HG02981 (cell line): ENCODE data around the gene LSAMP.
"Not testable (repeated sequence)": the region's sequence is repeated elsewhere in the genome, so short reads cannot be mapped to it uniquely, and the experiment has no call there.

ENCODE experiments used
- ATAC-seq: cut with Tn5 transposase; IDR thresholded peaks from one replicate; pipeline ENCODE4 v1.9.1; 2021; ENCODE audit warnings: mild to moderate bottlenecking, moderate library complexity; ENCODE audit not compliant: unreplicated experiment

The LSAMP gene

GRCh38 chr3:115857518-115858136 is 587.7 kb downstream of the LSAMP start:
- no peak for ATAC-seq

- no peak for ATAC-seq
Measured at GRCh38 chr3:115855911-115856310, 589.4 kb downstream of the LSAMP start.

- ATAC-seq, result no peak
Measured at GRCh38 chr3:115853104-115853503, 592.2 kb downstream of the LSAMP start.

GRCh38 chr3:115852278-115852677 is 593.0 kb downstream of the LSAMP start:
- ATAC-seq, result no peak

DNA sequence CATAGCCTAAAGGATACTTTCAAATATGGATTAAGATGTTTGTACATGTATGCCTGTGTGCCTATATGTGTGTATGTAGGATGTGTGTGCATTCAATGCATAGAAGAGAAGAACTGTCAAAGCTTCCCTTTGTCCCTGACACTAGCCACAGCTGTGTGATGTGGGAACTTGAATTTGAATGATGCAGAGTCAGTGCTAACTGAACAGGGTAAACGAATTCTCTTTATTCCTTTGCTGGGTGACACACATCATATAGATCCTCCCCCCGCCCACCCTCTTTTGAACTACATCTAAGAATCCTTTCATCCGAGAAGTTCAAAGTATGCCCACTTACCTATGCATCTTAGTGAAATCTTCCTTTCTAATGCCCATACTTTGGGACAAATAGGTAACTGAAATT is 593.7 kb downstream of the LSAMP start:
- ATAC-seq, result no peak

- ATAC-seq, result no peak
Measured at GRCh38 chr3:115848641-115849040, 596.6 kb downstream of the LSAMP start.

DNA sequence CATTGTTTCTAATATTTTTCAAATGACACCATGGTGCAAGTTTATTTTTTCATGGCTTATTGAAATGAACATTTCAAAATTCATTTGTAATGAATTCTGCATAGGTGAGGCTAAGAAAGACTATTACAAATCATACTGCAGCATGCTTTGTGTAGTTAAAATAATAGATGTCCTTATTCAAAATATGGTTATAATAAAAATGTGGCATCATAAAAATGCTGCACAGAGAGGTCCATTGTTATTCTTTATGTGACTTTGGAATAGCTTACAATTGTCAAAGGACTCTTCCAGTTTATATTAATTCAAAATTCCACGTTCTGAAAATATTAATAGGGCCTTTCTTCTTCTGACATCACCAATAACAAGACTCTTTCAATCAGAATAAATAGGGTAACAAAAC is 599.3 kb downstream of the LSAMP start:
- no peak for ATAC-seq

- ATAC-seq, result not testable (repeated sequence)
Measured at GRCh38 chr3:115844729-115845128, 600.6 kb downstream of the LSAMP start.

DNA sequence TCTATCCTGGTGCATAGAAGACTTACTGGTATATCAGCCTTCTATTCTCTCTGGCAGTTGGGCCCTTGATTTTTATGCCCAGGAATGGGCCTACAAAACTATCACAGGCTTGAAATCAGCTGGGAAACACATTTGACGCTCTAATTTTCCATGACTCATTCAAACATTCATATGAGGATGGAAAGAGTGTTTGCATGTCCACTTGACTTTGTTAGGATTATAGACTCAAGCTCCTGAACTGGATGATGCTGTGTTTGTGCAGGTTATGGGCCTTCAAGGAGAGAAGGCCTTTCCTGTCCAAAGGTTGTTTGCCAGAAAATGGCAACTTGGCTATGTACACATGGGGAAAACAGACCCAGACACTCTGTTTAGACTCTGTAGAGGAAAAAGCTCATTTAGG is 602.1 kb downstream of the LSAMP start:
- ATAC-seq, result no peak

- ATAC-seq, result no peak
Measured at GRCh38 chr3:115839246-115839645, 606.0 kb downstream of the LSAMP start.

- no peak for ATAC-seq
Measured at GRCh38 chr3:115838786-115839185, 606.5 kb downstream of the LSAMP start.

DNA sequence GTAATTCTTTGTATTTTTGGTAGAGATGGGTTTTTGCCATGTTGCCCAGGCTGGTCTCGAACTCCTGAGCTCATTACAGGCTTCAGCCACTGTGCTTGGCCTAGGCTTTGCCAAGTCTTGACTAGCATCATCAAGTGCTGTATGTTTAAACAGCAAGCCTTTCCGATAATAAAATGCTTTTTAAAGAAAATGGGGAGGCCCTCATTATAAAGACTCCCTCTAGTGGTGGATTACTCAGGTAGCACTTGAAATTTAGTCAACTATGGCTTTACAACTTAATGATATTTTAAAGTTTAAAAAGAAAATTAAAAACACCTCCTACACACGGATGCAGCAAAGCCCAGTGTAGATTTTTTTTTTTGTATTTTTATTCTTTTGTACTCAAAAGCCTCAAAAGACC is 608.3 kb downstream of the LSAMP start:
- ATAC-seq, result no peak

DNA sequence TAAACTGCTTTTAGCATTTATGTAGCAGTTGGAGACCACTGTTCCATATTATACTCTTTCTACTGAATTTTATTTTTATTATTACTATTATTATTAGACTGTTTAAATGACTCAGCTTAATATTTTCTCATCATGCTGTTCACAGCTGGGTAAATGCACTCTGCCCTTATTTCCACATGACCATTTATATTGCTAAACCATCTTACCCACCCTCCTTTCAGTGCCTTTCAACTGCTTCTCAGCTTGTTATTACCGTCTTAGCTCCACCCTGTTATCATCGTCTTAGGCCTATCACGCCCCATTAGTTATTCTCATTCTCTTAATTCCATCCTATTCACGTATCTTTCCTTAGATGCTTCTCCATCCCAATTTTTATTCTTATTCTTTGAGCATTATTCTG is 609.3 kb downstream of the LSAMP start:
- ATAC-seq, result no peak

GRCh38 chr3:115834068-115834467 is 611.2 kb downstream of the LSAMP start:
- no peak for ATAC-seq

GRCh38 chr3:115833074-115833473 is 612.2 kb downstream of the LSAMP start:
- ATAC-seq, result no peak

DNA sequence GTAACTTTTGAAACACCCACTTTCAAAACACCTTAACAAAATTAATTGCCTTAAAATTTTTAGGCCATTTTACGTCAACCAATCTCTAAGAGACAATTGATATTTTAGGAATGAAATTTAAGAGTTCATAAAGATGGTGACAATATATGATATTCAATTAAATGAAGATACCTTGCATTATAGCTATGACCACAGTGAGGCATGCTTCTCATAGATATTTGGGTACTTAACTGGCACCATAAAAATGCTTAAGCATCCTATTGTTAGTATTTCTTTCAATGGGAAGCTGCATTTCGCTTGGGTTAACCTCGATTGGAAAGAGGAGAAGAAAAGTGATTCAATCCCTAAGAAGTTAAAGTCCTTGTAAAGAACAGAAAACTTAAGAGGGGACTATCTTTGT is 613.0 kb downstream of the LSAMP start:
- no peak for ATAC-seq

DNA sequence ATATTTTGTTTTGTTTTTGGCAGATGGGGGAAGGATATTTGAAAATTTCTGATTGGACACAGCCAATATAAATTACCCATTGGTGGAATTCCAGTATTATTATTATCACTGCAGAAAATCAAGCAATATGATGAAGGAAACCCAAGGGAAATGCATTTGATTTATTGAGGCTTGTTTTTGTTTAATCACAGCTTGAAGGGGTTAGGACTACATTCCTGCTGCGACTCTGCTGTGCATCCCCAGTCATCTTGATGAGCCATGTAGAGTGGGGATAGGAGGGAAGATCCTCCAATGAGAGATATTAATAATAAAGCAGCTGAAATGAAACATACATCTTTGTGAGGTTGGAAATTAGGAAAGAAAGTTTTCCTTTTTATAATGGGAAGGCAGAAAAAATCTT is 613.4 kb downstream of the LSAMP start:
- no peak for ATAC-seq

GRCh38 chr3:115830764-115831395 is 614.4 kb downstream of the LSAMP start:
- no peak for ATAC-seq

DNA sequence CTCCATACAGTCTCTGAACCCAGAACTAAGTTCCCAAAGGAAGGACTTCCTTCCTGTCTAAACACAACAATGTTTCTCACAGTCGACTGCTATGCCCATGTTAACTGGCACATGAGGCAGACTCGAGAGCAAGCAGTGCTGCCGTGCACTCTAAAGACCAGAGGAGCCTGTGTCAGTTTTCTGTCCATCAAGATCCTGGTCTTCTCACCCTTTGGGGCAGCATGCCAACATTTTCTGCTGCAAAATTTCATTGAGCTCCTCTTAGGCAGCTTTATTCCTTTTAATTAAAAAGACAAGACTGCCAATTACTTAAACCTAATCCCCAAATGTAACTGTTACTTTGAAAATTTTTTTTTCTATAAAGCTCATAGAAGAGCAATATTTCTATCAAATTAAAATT is 616.9 kb downstream of the LSAMP start:
- ATAC-seq, result no peak

- no peak for ATAC-seq
Measured at GRCh38 chr3:115827495-115827894, 617.8 kb downstream of the LSAMP start.

DNA sequence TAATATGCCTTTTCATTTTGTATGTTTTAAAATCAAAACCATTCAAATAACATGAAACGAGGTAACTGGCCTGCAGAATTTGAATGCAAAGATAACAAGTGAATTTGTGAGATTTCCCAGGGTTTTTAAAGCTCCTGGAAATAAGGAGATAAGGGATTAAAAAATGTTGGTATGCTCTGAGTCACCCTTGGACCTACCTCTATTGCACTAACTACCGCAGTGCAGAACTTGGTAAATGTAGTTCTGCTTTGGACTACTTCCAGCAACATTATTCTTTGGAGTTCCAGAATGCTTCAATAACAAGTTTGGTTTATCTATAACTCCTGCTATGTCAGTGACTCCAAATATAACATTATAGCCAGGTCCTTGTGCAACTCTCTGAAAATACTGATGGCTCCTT is 620.2 kb downstream of the LSAMP start:
- ATAC-seq, result no peak

- no peak for ATAC-seq
Measured at GRCh38 chr3:115823083-115823482, 622.2 kb downstream of the LSAMP start.

GRCh38 chr3:115822579-115822978 is 622.7 kb downstream of the LSAMP start:
- no peak for ATAC-seq
